Measurements from ENCODE around the gene PLPPR2.
"Not testable (repeated sequence)": the region's sequence is repeated elsewhere in the genome, so short reads cannot be mapped to it uniquely, and the experiment has no call there.

PLPPR2 gene

DNA sequence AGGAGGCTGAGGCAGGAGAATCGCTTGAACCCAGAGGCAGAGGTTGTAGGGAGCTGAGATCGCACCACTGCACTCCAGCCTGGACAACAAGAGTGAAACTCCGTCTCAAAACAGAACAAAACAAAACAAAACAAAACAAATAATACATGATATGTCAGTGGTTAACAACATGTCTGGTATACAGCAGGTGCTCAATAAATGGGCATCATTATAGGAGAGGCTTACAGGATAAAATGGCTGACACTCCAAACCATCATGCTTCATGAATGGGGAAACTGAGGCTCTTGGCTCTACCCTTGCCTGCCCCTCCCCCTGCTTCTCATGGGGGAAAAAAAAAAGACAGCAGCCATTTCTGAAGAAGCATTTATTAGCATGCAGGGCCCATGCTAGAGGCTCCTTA, 12.8 kb upstream of the PLPPR2 start:
- no peak for DNase-seq

DNA sequence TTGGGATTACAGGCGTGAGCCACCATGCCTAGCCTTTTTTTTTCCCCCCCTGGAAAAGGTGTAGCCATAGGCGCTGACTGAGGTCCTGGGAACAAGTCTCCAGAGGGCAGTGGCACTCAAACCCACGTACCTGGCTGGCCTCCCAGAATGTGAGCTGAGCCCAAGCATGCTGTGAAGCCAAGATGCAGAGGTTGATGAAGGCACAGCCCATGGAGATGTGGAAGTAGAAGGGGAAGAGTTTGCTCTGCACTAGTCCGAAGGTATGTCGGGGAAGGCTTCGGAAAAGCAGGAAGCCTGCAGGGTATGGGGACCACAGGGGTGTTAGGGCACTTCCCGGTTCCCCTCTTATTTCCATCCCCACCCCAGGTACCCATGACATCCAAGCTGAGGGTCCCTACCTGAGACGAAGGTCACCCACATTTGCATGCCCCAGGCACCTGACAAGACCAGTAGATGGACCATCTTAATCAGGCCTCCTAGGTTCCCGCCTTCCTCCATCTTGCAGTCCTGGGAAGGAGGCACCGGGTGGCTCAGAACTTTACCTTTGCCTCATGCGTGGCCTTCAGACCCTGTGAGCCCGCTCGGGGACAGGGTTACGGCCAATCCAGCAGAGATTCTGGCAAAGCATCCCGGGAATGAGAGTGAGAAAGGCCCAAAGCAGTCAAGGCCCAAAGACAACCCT, 10.0 kb upstream of the PLPPR2 start:
- DNase-seq, result no peak

DNA sequence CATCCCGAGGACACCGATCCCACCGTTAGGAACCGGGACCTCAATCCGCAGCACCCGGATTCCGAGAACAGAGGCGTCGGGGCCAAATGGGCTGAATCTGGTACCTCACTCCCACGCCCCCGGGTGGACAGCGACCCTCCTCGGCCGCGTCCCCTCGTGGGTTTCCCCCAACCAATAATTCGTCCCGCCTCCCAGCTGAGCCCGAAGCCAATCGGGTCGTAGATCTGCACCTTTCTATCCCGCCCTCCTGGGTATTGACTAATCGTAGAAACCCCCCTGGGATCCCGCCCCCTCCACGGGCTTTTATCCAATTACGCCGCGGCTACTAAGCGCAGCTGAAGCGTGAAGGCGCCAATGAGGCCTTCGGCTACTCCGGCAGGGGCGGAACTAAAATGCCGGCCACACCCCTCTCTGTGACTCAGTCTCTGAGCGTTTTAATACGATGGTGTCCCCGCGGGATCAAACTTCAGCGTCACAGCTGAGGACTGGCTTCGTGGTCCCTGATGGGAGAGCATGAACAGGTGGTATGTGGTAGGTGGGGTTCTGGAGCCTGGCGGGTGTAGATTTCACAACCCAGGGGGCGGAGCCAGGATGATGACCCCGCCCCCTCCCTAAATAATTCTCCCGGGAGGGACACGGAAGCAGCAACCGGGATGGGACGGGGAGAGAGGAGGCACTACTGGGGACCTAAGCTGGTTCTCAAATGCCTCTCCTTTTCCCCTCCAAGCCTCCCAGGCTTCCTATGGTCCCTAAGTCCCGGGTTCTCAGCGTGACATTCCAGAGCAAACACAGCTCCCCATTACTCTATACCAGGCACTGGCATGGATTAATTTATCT, 8.9 kb upstream of the PLPPR2 start, which contains the start of the genes CCDC159 and TMEM205:
Gene CCDC159 (plus strand): TSS at position 416 of the 837 bp plus-strand sequence. CDS start 88 bp downstream, at position 504.
Gene TMEM205 (minus strand): TSS at position 165 of the 837 bp plus-strand sequence. CDS start 649 bp downstream, outside the sequence.
- DNase-seq, result no peak

DNA sequence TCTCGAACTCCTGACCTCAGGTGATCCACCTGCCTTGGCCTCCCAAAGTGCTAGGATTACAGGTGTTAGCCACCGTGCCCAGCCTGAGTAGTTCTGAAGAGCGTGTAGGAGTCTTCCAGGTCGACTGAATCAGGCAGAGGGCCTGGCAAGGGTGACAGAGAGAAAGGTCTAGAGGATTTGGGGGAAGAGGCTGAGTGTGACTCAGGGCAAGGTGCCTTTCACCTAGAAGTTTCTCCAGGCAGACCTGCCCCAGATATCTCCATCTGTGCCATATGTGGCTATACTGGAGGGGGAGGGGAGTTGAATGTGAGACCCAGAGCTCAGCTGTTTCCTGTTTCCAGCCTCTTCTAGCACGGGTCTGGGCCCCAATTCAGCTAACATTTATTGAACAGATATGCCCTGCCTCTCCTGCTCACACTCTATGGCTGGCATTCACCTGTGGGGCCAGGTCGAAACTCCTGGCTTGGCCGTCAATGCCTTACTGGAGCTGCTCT, 7.6 kb upstream of the PLPPR2 start:
- DNase-seq, result no peak

DNA sequence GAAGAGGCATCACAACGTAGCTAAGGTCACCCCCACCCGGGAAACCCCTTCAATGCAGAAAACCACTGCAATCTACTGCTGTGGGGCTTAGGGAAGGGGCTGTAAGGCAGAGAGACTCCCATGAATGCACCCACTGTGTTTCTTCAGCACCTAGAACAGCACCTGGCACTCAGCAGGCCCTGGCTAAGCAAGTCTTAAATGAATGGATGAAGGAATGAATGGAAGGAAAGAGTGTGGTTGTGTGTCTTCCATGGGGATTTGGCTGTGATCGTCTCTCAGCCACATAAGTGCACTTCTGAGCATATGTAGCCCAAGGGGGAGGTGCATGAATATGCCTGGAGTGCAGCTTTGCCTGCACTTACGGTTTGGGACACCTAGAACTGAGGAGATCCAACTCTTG, 6.1 kb upstream of the PLPPR2 start:
- DNase-seq, result no peak

- not testable (repeated sequence) for DNase-seq
Observed at GRCh38 chr19:11354102-11354501, 1.1 kb upstream of the PLPPR2 start.

DNA sequence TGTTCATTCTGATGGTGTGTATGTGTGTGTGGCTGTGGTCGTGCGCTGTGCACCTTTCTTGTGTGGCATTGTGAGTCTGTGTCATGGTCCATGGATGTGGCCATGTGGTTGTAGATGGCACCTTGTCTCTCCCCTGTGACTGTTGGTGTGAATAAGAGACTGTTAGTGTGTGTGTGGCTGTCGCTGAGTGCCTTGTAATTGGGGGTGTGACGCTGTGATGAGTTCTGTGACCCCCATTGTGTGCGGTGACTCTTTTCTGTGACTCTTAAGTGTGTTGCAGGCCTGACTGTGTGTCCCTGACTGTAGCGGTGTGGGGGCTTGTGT, 804 bp downstream of the PLPPR2 start:
- DNase-seq, result no peak

DNA sequence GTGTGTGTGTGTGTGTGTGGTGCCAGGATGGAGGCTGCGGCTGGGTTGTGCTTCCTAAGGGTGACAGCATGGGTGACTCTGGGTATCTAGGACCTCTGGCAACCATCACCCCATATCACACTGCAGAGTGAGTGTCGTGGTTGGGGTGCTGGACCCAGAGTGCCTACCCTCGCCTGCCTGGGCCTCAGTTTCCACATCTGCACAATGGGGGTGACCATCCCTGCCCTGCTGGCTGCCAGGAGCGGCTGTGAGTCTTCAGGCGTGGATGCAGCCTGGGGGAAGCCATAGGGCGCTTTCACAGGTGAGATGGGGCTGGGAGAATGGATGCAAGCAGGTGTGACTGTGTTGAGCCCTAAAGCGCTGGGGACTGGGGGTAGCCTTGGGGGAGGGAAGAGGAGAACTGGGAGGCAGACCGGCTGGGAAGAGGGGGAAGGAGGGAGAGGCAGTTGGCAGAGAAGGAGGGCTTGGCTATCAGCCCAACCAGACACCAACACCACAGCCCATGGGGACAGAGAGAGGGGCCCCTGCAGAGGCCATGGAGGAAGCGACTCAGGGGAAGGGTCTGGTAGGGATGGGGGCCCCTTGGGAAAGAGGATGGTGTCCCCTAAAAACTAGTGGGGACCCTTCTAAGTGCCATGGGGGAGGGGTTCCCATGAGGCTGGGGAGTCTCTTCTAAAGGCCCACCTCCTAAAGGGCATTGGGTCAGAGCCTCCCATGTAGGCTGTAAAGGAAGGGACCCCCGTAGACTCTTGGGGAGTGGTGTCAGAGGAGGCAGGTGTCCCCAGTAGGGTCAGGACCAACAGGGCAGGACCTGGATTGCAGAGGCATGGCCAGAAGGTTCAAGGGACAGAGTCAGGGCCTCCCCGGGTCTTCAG, 1.7 kb downstream of the PLPPR2 start:
- DNase-seq, result no peak

DNA sequence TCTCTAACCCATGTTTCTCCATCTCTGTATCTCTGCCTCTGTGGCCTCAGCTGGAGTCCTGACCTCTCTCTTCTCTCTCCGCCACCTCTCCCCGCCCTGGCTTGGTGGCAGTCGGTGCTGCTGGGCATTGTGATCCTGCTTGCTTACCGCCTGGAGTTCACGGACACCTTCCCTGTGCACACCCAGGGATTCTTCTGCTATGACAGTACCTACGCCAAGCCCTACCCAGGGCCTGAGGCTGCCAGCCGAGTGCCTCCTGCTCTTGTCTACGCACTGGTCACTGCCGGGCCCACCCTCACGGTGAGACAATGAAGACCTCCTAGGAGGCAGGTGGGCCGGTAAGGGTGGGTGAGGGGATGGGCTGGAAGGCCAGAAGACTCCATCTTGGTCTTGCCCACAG, 4.2 kb downstream of the PLPPR2 start:
- DNase-seq, result no peak

DNA sequence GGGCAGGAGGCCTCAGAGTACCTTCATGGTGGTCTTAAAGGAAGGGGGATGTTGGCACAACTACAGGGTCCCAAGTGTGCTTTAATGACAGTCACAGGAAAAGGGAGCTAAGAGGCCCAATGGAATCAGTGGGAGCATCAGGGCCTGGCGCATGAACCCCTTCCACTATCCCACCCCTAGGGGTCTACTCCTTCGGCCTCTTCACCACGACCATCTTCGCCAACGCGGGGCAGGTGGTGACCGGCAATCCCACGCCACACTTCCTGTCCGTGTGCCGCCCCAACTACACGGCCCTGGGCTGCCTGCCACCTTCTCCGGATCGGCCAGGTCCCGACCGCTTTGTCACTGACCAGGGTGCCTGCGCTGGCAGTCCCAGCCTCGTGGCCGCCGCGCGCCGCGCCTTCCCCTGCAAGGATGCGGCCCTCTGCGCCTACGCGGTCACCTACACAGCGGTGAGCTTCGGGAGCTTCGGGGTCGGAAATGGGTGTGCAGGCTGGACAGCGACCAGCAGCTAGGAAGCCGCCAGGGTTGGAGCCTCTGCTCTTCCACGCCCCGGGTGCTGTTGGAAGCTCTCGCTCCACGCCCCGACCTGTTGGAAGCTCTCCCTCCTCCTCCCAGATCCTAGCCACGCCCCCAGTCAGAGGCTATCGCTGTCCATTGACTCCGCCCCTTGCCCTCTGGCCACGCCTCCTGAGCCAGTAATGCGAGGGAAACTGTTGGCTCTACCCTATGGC, 6.0 kb downstream of the PLPPR2 start:
- no peak for DNase-seq

DNA sequence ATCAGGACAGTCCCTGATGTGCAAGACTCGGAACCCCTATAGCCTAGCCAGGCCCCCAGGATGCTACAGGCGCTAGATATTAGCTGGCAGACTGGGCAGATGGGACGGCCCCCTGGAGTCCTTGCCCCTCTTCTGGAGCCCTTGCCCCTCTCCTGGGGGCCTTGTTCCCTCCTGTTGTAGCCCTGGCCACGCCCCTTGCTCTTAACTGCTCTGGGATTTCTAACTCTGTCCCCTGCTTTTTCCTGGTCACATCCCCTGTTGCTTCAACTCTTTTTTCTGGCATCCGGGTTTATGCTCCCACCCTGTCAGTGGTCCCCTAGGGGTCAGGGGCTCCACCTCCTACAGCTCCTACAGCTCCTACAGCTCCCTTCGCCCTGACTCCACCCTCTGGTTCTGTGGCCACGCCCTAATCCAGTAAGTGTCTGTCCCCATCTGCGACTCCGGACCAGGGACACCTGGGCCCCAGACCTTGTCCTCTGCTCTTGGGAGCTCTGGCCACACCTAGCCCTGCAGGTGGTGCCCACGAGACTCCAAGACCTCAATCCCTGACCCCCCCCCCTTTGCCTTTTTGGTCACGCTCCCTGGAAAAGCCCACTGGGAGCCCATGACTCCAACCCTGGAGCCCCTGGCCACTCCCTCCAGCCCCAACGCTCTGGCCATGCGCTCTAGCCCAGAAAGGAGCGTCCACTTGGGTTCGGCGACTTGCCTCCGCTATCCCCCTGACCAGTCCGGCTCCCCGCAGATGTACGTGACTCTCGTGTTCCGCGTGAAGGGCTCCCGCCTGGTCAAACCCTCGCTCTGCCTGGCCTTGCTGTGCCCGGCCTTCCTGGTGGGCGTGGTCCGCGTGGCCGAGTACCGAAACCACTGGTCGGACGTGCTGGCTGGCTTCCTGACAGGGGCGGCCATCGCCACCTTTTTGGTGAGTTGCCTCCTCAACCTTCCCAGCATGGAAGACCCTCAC, 6.8 kb downstream of the PLPPR2 start:
- no peak for DNase-seq

DNA sequence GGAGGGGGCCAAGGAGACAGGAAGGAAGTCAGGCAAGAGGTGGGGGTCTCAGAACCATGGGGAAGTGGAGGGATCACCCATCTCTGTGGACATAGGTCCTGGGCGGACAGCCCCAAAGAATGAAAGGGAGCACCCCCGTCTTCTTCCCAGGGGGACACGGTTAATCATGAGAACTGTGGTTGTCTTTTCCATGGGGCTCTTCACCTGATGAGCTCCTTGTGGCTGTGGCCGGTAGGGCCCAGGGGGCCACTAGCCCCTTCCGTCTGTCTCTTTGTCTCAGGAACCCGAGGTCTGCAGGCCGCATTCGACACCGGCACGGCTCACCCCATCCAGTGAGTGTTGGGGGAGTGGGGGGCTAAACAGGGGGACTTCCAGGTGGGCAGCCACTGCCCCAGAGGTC, 8.6 kb downstream of the PLPPR2 start:
- DNase-seq, result no peak

DNA sequence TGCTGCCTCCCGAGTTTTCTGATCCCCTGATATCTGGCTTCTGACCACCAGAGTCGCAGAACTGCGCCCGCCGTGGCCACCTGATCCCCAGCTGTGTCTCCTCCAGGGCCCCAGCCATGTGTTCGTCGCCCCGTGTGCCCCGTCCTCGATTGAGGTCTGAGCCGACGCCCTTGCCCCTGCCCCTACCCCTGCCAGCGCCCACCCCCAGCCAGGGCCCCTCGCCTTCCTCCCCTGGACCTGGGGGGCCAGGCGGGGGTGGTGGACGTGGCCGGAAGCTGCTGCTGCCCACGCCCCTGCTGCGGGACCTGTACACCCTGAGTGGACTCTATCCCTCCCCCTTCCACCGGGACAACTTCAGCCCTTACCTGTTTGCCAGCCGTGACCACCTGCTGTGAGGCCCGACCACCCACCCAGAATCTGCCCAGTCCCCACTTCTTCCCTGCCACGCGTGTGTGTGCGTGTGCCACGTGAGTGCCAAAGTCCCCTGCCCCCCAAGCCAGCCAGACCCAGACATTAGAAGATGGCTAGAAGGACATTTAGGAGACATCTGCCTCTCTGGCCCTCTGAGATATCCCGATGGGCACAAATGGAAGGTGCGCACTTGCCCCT, 9.2 kb downstream of the PLPPR2 start:
- DNase-seq, result no peak

- DNase-seq, result no peak
Observed at GRCh38 chr19:11364935-11365334, 9.7 kb downstream of the PLPPR2 start.

DNA sequence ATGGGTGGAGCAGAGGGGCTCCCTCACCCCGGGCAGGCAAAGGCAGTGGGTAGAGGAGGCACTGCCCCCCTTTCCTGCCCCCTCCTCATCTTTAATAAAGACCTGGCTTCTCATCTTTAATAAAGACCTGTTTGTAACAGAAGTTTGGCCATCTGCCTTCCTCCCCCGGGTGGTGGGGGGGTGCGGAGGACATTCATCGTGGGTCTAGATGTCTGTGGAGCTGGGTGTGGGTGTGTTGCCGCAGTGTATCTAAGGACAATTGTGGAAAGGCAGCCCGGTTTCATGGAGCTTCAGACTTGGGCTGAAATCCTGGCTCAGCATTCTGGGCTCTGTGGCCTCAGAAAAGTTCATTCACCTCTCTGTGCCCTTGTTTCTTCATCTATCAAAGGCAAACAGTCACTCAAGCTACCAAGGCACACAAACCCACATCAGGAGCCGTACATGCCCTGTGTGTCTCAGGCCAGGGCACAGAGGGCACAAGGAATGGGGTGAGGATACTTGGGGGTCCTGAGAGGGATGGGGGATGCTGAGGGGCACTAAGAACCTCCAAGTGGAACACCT, 10.4 kb downstream of the PLPPR2 start:
- no peak for DNase-seq

GRCh38 chr19:11367528-11367927, 12.3 kb downstream of the PLPPR2 start:
- no peak for DNase-seq

DNA sequence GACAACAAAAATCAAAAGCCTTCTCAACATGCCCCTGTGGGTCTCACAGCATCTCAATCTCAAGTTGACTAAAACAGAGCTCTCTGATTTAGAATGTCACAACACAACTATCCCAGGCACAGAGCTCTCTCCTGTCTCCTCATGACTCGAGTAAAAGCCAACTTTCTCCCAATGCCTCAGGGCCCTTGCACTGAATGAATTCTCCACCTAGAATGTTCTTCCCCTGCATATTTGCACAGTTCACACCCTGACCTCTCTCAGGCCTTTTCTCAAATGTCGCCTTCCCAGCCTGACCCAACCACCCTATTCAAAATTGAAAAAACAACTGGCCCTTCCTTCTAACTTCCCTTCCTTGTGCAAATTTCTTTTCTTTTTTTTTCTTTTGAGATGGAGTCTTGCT, 15.5 kb downstream of the PLPPR2 start:
- no peak for DNase-seq

DNA sequence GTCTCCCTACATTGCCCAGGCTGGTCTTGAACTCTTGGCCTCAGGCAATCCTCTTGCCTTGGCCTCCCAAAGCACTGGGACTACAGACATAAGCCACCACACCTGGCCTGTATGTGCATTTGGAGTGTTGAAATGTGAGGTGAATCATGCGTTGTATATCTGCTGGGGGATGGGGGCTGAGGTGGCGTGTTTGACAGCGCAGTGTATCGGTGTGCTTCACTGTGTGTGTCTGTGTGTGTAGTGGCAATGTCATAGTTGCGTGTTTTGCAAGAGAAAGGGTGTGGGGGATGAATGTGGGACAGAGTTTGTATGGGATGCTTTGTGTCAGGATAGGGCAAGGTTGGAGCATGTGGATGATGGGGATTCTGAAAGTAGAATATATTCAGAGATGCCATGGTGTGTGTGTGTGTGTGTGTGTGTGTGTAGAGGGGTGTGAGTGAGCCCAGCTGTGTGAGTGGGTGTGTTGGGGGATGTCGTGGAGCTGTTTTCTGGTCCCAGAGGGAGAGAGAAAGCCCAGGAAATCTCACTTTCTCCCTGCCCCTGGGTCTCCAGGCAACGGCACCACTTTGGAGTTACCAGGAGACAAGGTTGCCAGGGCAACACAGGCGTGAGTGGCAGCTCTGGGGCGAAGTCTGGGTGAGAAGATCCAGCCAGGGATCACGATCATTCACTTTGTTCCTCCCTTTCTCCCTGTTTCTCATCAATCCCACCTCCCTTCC, 18.1 kb downstream of the PLPPR2 start:
- DNase-seq, result no peak

DNA sequence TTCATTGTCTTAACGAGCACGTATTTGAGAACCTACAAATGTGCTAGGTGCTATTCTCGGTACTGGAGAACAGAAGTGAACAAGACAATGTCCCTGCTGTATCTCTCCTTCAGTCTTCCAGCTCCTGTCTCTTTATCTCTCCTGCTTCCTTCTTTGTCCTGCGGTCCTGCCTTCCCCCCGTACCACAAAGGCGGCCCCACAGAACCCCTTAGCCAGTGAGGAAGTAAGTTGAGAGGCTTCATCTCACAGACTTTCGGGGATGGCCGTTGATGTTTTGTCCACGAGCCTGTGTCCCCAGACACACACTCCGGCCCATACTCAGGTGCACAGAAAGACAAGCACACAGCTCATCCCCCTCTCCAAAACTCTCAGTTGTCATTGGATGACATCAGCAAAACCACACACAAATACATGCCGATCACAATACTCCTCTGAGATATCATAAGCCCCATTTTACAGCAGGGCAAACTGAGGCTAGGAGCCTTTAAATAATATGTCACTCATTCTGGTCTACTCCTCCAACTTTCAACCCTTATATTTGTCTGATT, 18.7 kb downstream of the PLPPR2 start:
- no peak for DNase-seq
